Tibial nerve (tissue), 4 donors: Measurements from ENCODE around the gene ZBTB16. TPM values are rescaled to one million over a fixed set of nuclear protein-coding genes. Genes with fewer than 3 reads are reported as not detected.

Experiments
- DNase-seq, 2 donors: peaks; one replicate each; pipeline ENCODE4 v3.0.0-alpha.2; 2019; ENCODE audit warnings: low spot score in 2 of 2
- H3K27ac ChIP-seq, 4 donors: fragments of 200-600 bp; sonication (generic) in 3 of 4; one replicate each; pipeline ENCODE4 v1.5.1; 2017 to 2019; ENCODE audit warnings: mild to moderate bottlenecking in 1 of 4
- H3K27me3 ChIP-seq, 2 donors: fragments of 200-600 bp; sonication (generic) in 1 of 2; one replicate each; pipeline versions ENCODE4 v1.5.1 to v1.6.0; 2017 to 2019
- H3K36me3 ChIP-seq, 3 donors: fragments of 200-600 bp; sonication (generic); one replicate each; pipeline ENCODE4 v1.5.1; 2018 to 2019
- H3K4me1 ChIP-seq, 4 donors: fragments of 200-600 bp; sonication (generic) in 3 of 4; one replicate each; pipeline ENCODE4 v1.5.1; 2017 to 2019
- H3K4me3 ChIP-seq, 4 donors: fragments of 200-600 bp; sonication (generic) in 3 of 4; one replicate each; pipeline ENCODE4 v1.5.1; 2017 to 2019; ENCODE audit warnings: mild to moderate bottlenecking in 1 of 4, moderate library complexity in 1 of 4
- H3K9me3 ChIP-seq, 4 donors: fragments of 200-600 bp; sonication (generic) in 3 of 4; one replicate each; pipeline ENCODE4 v1.5.1; 2017 to 2019
- EP300 ChIP-seq, 2 donors: sonication (generic); formaldehyde crosslinking; IDR thresholded peaks; one replicate each; pipeline ENCODE4 v1.6.1; 2017; ENCODE audit warnings: antibody characterized with exemption in 2 of 2, mild to moderate bottlenecking in 1 of 2
- POLR2A ChIP-seq, 2 donors: fragments of 450-650 bp; IDR thresholded peaks; one replicate each; pipeline ENCODE4 v1.6.1; 2017; ENCODE audit warnings: antibody characterized with exemption in 2 of 2, mild to moderate bottlenecking in 2 of 2, moderate library complexity in 2 of 2
- WGBS, 2 donors: methylation state at CpG; one replicate each; pipeline ENCODE4 v1.1.5; 2018; 5-methylcytosine and 5-hydroxymethylcytosine counted together
- total RNA-seq, 4 donors: library from RNA; depleted of rRNA; stranded (reverse); fragments of >200 nt; gene quantifications; one replicate each; pipeline ENCODE4 v1.1.0, GENCODE V29; 2016
- TF ChIP-seq, protein P1 (sequence below), 5 experiments: fragments of 200-600 bp in 3 of 5; fragments of 450-650 bp in 2 of 5; sonication (generic) in 3 of 5; IDR thresholded peaks; one replicate each; pipeline ENCODE4 v1.5.1; 2016 to 2019; ENCODE audit warnings: antibody characterized with exemption in 5 of 5, mild to moderate bottlenecking in 3 of 5, moderate library complexity in 2 of 5

ZBTB16 gene
- total RNA-seq, 4 donors from 2014 or later = 405 to 756 (median 580) TPM

GRCh38 chr11:114232400-114233059 is 173.0 kb downstream of the ZBTB16 start:
- DNase-seq = no peak
- Histone ChIP-seq H3K27ac (no peak overlapping the region), H3K4me3 (no peak overlapping the region), H3K4me1 (peaks cover 0 to 77% (median 10%) of the 10 kb centered on the region in 4 donors), H3K9me3 (no peaks in the 10 kb centered on the region), H3K36me3 (peaks cover 0 to 10% (median 0%) of the 10 kb centered on the region in 3 donors), H3K27me3 (no peaks in the 10 kb centered on the region)
- TF ChIP-seq, protein P1, sequence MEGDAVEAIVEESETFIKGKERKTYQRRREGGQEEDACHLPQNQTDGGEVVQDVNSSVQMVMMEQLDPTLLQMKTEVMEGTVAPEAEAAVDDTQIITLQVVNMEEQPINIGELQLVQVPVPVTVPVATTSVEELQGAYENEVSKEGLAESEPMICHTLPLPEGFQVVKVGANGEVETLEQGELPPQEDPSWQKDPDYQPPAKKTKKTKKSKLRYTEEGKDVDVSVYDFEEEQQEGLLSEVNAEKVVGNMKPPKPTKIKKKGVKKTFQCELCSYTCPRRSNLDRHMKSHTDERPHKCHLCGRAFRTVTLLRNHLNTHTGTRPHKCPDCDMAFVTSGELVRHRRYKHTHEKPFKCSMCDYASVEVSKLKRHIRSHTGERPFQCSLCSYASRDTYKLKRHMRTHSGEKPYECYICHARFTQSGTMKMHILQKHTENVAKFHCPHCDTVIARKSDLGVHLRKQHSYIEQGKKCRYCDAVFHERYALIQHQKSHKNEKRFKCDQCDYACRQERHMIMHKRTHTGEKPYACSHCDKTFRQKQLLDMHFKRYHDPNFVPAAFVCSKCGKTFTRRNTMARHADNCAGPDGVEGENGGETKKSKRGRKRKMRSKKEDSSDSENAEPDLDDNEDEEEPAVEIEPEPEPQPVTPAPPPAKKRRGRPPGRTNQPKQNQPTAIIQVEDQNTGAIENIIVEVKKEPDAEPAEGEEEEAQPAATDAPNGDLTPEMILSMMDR (IDR thresholded peaks at IDR 0.05) = no peak
- no peak for TF ChIP-seq EP300 (IDR thresholded peaks at IDR 0.05)
- TF ChIP-seq POLR2A (IDR thresholded peaks at IDR 0.05) = no peak
- WGBS, 2 donors = 61 to 64% methylated on average over 17 to 18 of the region's 18 CpGs

- Histone ChIP-seq H3K9me3 (no peaks in the 10 kb centered on the region), H3K4me1 (peaks cover 0 to 74% (median 8%) of the 10 kb centered on the region in 4 donors), H3K27me3 (no peaks in the 10 kb centered on the region), H3K27ac (no peak overlapping the region), H3K36me3 (peaks cover 0 to 19% (median 0%) of the 10 kb centered on the region in 3 donors), H3K4me3 (no peak overlapping the region)
- DNase-seq = no peak
- TF ChIP-seq EP300 (IDR thresholded peaks at IDR 0.05) (no peak), POLR2A (IDR thresholded peaks at IDR 0.05) (no peak)
- TF ChIP-seq, protein P1 (IDR thresholded peaks at IDR 0.05) = no peak
- 56 to 69% methylated on average over 6 of the region's 6 CpGs for WGBS, 2 donors
Observed at GRCh38 chr11:114233755-114234154, 174.2 kb downstream of the ZBTB16 start.

DNA sequence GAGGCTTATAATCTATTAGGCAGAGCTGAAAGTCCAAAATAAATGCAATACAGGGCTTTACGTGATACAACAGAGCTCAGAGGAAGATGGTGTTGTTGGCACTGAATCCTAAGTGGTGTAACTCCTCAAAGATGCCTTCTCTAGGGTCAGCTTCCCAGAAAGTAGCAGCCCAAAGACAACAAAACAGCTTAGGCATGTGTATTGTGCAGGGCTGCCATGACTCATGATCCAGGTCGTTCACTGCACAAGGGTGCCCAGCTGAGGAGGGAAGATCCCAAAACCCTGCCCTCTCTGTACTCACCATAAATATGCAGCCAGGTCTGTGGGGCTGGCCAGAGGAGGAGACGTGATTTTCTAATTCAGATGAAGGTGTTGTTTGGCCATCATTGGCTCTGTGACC is 177.3 kb downstream of the ZBTB16 start:
- H3K27ac ChIP-seq = no peak overlapping the region
- TF ChIP-seq POLR2A (IDR thresholded peaks at IDR 0.05) (no peak), EP300 (IDR thresholded peaks at IDR 0.05) (no peak)
- TF ChIP-seq, protein P1 (IDR thresholded peaks at IDR 0.05) = no peak
- peaks cover 0 to 50% (median 0%) of the 10 kb centered on the region in 3 donors for H3K36me3 ChIP-seq
- H3K4me3 ChIP-seq = no peak overlapping the region
- no peaks in the 10 kb centered on the region for H3K9me3 ChIP-seq
- peaks cover 0 to 61% (median 8%) of the 10 kb centered on the region in 4 donors for H3K4me1 ChIP-seq
- no peak for DNase-seq
- 67 to 70% methylated on average over 3 of the region's 3 CpGs for WGBS, 2 donors
- no peaks in the 10 kb centered on the region for H3K27me3 ChIP-seq

DNA sequence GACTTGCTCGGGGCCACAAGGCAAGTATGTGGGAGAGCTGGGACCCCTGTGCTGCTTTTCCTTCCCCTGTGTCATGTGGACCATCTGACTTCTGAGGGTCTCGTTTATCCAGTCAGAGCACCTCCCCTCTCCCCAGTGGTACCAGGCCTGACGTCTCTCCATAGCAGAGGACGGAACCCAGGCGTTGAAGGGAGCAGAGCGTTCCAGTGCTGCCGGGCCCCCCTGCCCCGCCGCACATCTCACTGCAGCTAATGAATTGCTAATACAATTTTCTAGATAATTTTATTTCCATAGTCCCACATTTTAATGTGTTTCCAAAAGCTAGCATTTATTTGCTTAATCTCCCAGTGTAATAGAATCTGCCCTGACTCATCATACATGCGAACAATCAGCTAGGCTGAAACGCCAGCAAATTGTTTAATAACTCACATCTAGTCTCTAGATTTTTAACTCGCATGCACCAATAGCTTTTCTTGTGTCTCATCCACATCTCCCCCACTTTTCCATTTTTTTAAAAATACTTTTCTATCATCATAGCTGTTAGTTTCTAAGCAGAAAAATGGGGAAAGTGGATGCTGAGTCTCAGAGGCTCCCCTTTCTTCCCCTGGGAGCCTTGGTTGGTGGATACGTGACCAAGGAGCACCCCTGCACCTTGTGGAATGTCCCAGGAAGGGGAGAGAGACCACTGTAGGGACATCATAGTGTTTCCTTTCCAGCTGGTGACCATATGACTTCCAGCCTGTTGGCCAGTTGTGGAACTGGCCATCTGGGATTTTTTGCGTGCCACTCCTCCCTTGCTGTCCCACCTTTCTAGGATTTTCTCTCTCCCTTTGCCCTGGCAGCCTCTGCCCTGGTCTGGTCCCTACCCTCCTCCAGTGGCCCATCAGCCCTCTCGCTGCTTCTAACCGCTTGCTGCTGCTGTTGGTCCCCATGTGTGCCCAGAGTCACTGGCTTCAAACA is 178.1 kb downstream of the ZBTB16 start:
- peaks cover 0 to 58% (median 0%) of the 10 kb centered on the region in 3 donors for H3K36me3 ChIP-seq
- 87 to 94% methylated on average over 16 of the region's 16 CpGs for WGBS, 2 donors
- no peak for DNase-seq
- peaks cover 0 to 55% (median 3%) of the 10 kb centered on the region in 4 donors for H3K4me1 ChIP-seq
- TF ChIP-seq POLR2A (IDR thresholded peaks at IDR 0.05) (no peak), EP300 (IDR thresholded peaks at IDR 0.05) (no peak)
- TF ChIP-seq, protein P1 (IDR thresholded peaks at IDR 0.05) = no peak
- peak overlapping the region in 1 of 4 donors; percentile 18 for H3K27ac ChIP-seq
- H3K4me3 ChIP-seq = no peak overlapping the region
- no peaks in the 10 kb centered on the region for H3K27me3 ChIP-seq
- no peaks in the 10 kb centered on the region for H3K9me3 ChIP-seq
